Measurements from ENCODE around the gene RUSC1.

DNA sequence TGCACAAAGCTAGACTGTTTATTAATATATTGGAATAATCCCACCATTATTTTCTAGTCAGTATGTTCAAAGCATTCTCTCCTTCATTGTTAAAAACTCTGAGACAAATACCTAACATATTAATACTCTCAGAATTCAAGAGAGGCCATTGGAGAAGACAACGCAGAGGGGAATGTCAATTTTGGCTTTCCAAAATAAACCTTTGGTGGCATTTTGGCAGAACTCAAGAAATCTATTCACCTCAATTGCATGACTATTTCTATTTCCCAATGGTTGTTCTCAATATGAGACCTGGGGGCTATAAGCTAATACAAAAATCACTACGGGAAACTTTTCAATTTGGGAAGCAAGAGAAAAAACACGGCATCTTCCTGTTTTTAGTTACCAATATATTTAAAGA is 58.5 kb downstream of the RUSC1 start:
- no peak for TF ChIP-seq POLR2AphosphoS5 (IDR thresholded peaks at IDR 0.05; ENCODE audit: low read depth, low read length)
- no peak for TF ChIP-seq CEBPB (IDR thresholded peaks at IDR 0.05; ENCODE audit: low read depth)
- TF ChIP-seq ZNF274 (IDR thresholded peaks at IDR 0.05; ENCODE audit: low read depth, low read length): no peak
- TF ChIP-seq, protein P1, sequence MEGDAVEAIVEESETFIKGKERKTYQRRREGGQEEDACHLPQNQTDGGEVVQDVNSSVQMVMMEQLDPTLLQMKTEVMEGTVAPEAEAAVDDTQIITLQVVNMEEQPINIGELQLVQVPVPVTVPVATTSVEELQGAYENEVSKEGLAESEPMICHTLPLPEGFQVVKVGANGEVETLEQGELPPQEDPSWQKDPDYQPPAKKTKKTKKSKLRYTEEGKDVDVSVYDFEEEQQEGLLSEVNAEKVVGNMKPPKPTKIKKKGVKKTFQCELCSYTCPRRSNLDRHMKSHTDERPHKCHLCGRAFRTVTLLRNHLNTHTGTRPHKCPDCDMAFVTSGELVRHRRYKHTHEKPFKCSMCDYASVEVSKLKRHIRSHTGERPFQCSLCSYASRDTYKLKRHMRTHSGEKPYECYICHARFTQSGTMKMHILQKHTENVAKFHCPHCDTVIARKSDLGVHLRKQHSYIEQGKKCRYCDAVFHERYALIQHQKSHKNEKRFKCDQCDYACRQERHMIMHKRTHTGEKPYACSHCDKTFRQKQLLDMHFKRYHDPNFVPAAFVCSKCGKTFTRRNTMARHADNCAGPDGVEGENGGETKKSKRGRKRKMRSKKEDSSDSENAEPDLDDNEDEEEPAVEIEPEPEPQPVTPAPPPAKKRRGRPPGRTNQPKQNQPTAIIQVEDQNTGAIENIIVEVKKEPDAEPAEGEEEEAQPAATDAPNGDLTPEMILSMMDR (IDR thresholded peaks at IDR 0.05 in 2 of 3, conservative IDR thresholded peaks at IDR 0.05 in 1 of 3; ENCODE audit: borderline replicate concordance in 1 of 3, insufficient read depth in 1 of 3, low read depth in 2 of 3, low read length in 2 of 3): no peak
- no peak for TF ChIP-seq POLR2A (IDR thresholded peaks at IDR 0.05; ENCODE audit: borderline replicate concordance, extremely low read depth, insufficient read depth, insufficient read length)
- TF ChIP-seq, protein P2, sequence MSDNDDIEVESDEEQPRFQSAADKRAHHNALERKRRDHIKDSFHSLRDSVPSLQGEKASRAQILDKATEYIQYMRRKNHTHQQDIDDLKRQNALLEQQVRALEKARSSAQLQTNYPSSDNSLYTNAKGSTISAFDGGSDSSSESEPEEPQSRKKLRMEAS (IDR thresholded peaks at IDR 0.05): no peak
- no peak for TF ChIP-seq ATF3 (IDR thresholded peaks at IDR 0.05)
- TF ChIP-seq TCF7L2 (IDR thresholded peaks at IDR 0.05; ENCODE audit: borderline replicate concordance, extremely low read depth, insufficient read depth, insufficient read length): no peak

All from HCT116 (cell line).